Stomach (tissue), 9 donors: ENCODE data around the gene PSMD9. TPM values are rescaled to one million over a fixed set of nuclear protein-coding genes. Genes with fewer than 3 reads are reported as not detected.

ENCODE experiments used
- DNase-seq, 2 donors: peaks; one replicate each; pipeline versions ENCODE4 v3.0.0 to v3.0.0-alpha.2; 2013 to 2019
- H3K27ac ChIP-seq, 5 donors: fragments of 200-600 bp in 4 of 5; sonication (generic) in 4 of 5; one replicate each; pipeline ENCODE4 v1.5.1; 2013 to 2019; ENCODE audit warnings: mild to moderate bottlenecking in 1 of 5, moderate library complexity in 1 of 5
- H3K27me3 ChIP-seq, 3 donors: fragments of 200-600 bp; sonication (generic); one replicate each; pipeline ENCODE4 v1.5.1; 2017 to 2019; ENCODE audit warnings: mixed run types in 1 of 3
- H3K36me3 ChIP-seq, 4 donors: fragments of 200-600 bp; sonication (generic); 1 replicate in 3 of 4; 2 replicates in 1 of 4; pipeline ENCODE4 v1.5.1; 2016 to 2019
- H3K4me1 ChIP-seq, 4 donors: fragments of 200-600 bp; sonication (generic); one replicate each; pipeline ENCODE4 v1.5.1; 2016 to 2019
- H3K4me3 ChIP-seq, 4 donors: fragments of 200-600 bp; sonication (generic) in 3 of 4; one replicate each; pipeline ENCODE4 v1.5.1; 2016 to 2019; ENCODE audit warnings: mild to moderate bottlenecking in 1 of 4
- H3K9me3 ChIP-seq, 4 donors: fragments of 200-600 bp; sonication (generic); one replicate each; pipeline ENCODE4 v1.5.1; 2016 to 2019
- EP300 ChIP-seq: sonication (generic); formaldehyde crosslinking; IDR thresholded peaks from one replicate; pipeline ENCODE4 v1.6.1; 2017; ENCODE audit warnings: antibody characterized with exemption
- POLR2A ChIP-seq, 4 donors: fragments of 450-650 bp; IDR thresholded peaks; one replicate each; pipeline ENCODE4 v1.6.1; 2016; ENCODE audit warnings: antibody characterized with exemption in 4 of 4, control low read depth in 2 of 4, mild to moderate bottlenecking in 1 of 4, moderate library complexity in 1 of 4
- POLR2AphosphoS5 ChIP-seq, 3 donors: sonication (generic); formaldehyde crosslinking; IDR thresholded peaks; one replicate each; pipeline ENCODE4 v1.6.1; 2016; ENCODE audit warnings: antibody characterized with exemption in 3 of 3
- WGBS, 5 donors: extraction: QIAGEN DNeasy Blood & Tissue Kit in 3 of 5; methylation state at CpG; one replicate each; pipeline versions ENCODE4 v1.1.5 to v1.1.7; 2013 to 2018; 5-methylcytosine and 5-hydroxymethylcytosine counted together
- intact Hi-C: fragments of 100-400 bp; cut with DNase I; formaldehyde crosslinking; loops from one replicate; pipeline ENCODE4 v1.15.1; 2023; ENCODE audit warnings: low total_unique reads
- polyA plus RNA-seq, 3 donors: library from polyadenylated mRNA; stranded (reverse); fragments of 200-250 nt; gene quantifications; one replicate each; pipeline ENCODE4 v1.2.3, GENCODE V29; 2013
- total RNA-seq, 5 donors: library from RNA; depleted of rRNA; stranded (reverse); fragments of >200 nt; gene quantifications; one replicate each; pipeline versions ENCODE4 v1.1.0 to v1.2.3, GENCODE V29; 2014 to 2016
- TF ChIP-seq, protein P1 (sequence below), 7 experiments: fragments of 450-650 bp in 4 of 7; fragments of 200-600 bp in 3 of 7; sonication (generic) in 3 of 7; IDR thresholded peaks; one replicate each; pipeline ENCODE4 v1.5.1; 2016 to 2019; ENCODE audit warnings: antibody characterized with exemption in 7 of 7, control low read depth in 2 of 7, mild to moderate bottlenecking in 1 of 7
- donor health status: healthy with polysubstance abuse.
- donor health status: Bipolar disorder and iron deficiency.
- donor health status: healthy.

The PSMD9 gene
- total and polyA plus RNA-seq, 8 donors, result 2.9 to 97.3 (median 30.6) TPM

DNA sequence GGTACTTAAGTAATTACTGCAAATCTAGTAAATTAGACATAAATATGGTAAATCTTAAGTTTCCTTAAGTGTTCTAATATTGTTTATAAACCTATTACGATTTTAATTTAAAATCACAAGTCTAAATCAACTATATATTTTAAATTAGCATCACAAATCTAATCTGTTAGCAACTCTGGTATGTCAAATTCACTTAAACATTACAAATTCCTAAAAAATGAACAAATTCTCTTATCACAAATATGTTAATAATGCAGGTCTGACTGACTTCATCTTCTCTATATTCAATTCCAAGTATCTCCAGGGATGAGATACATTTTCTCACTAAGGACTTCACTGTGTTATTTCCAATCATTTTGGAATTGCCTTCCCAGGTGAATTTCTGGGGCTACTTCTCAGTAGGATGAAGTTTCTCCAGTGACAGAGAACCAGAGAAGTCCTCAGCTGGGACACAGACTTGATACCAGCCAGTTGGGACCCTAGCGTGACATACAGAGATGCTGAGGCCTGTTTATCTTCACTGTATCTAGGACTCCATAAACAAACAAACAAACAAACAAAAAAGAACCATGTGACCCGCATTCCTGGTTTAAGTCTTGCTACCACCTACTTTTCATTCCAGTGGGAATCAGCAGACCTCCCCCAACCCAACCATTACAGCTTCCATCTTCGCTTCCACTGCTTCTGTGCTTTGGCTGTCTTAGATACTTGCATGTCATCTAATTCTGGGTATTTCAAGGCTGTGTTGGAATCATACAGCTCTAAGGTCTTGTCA, 51.6 kb downstream of the PSMD9 start:
- Histone ChIP-seq H3K27me3 (no peaks in the 10 kb centered on the region), H3K4me1 (no peaks in the 10 kb centered on the region), H3K4me3 (no peak overlapping the region), H3K36me3 (peaks cover 0 to 27% (median 3%) of the 10 kb centered on the region in 4 donors), H3K9me3 (no peaks in the 10 kb centered on the region), H3K27ac (no peak overlapping the region)
- TF ChIP-seq, protein P1, sequence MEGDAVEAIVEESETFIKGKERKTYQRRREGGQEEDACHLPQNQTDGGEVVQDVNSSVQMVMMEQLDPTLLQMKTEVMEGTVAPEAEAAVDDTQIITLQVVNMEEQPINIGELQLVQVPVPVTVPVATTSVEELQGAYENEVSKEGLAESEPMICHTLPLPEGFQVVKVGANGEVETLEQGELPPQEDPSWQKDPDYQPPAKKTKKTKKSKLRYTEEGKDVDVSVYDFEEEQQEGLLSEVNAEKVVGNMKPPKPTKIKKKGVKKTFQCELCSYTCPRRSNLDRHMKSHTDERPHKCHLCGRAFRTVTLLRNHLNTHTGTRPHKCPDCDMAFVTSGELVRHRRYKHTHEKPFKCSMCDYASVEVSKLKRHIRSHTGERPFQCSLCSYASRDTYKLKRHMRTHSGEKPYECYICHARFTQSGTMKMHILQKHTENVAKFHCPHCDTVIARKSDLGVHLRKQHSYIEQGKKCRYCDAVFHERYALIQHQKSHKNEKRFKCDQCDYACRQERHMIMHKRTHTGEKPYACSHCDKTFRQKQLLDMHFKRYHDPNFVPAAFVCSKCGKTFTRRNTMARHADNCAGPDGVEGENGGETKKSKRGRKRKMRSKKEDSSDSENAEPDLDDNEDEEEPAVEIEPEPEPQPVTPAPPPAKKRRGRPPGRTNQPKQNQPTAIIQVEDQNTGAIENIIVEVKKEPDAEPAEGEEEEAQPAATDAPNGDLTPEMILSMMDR (IDR thresholded peaks at IDR 0.05), result no peak
- no peak for TF ChIP-seq EP300
- TF ChIP-seq POLR2AphosphoS5 (IDR thresholded peaks at IDR 0.05), result no peak
- no peak for TF ChIP-seq POLR2A (IDR thresholded peaks at IDR 0.05)
- intact Hi-C loops, result no loop called here
- 80 to 91% (median 88%) methylated on average over 4 of the region's 4 CpGs for WGBS, 5 donors
- no peak for DNase-seq

DNA sequence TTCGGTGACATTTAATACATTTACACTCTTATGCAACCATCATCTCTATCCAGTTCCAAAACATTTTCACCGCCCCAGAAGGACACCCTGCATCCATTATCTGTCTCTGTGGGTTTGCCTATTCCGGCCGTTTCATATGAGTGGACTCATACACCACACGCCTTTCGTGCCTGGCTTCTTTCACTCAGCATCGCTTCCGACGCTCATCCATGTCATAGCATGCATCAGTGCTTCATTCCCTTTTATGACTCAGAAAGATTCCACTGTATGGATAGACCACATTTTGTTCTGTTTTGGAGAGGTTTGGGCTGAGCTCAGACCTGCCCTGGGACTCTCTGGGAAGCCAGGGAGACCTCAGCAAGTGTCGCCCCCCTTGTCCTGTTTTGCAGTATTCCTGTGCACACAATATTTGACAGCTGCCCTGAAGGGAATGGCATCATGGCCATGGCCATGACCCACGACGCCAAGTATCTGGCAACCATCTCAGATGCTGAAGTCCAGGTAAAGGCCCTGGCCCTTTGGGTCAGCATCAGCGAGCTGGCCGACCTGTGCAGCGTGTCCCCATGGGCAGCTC, 53.6 kb downstream of the PSMD9 start:
- Histone ChIP-seq H3K27ac (no peak overlapping the region), H3K4me1 (no peaks in the 10 kb centered on the region), H3K9me3 (no peaks in the 10 kb centered on the region), H3K36me3 (peaks cover 0 to 21% (median under 1%) of the 10 kb centered on the region in 4 donors), H3K27me3 (no peaks in the 10 kb centered on the region), H3K4me3 (no peak overlapping the region)
- intact Hi-C loops, result no loop called here
- TF ChIP-seq, protein P1 (IDR thresholded peaks at IDR 0.05), result no peak
- TF ChIP-seq EP300, result no peak
- TF ChIP-seq POLR2AphosphoS5 (IDR thresholded peaks at IDR 0.05), result no peak
- TF ChIP-seq POLR2A (IDR thresholded peaks at IDR 0.05), result no peak
- WGBS, 5 donors, result 95 to 98% (median 97%) methylated on average over 10 to 15 of the region's 15 CpGs
- DNase-seq, result no peak

DNA sequence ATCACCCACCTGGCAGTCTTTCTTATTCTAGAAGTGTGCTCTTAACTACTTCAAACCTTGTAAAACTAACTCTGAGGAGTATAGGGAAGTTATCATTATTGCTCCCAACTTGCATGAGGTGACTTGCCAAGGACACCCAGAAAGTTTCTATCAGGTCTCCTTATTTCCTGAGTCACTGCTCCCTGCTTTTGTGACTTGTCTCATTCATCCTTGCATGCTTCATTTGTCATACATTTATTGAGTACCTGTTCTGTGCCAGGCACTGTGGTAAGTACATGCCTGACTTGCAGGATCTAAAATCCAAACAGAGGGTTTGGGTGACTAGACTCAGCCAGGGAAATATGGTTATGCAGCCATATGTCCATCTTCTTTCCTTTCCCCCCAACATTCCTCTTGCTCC, 55.3 kb downstream of the PSMD9 start:
- Histone ChIP-seq H3K27ac (no peak overlapping the region), H3K36me3 (peaks cover 0 to 12% (median 0%) of the 10 kb centered on the region in 4 donors), H3K4me3 (no peak overlapping the region), H3K9me3 (no peaks in the 10 kb centered on the region), H3K27me3 (no peaks in the 10 kb centered on the region), H3K4me1 (no peaks in the 10 kb centered on the region)
- TF ChIP-seq POLR2AphosphoS5 (IDR thresholded peaks at IDR 0.05) (no peak), EP300 (no peak), POLR2A (IDR thresholded peaks at IDR 0.05) (no peak)
- TF ChIP-seq, protein P1 (IDR thresholded peaks at IDR 0.05), result no peak
- intact Hi-C loops, result no loop called here
- no peak for DNase-seq

DNA sequence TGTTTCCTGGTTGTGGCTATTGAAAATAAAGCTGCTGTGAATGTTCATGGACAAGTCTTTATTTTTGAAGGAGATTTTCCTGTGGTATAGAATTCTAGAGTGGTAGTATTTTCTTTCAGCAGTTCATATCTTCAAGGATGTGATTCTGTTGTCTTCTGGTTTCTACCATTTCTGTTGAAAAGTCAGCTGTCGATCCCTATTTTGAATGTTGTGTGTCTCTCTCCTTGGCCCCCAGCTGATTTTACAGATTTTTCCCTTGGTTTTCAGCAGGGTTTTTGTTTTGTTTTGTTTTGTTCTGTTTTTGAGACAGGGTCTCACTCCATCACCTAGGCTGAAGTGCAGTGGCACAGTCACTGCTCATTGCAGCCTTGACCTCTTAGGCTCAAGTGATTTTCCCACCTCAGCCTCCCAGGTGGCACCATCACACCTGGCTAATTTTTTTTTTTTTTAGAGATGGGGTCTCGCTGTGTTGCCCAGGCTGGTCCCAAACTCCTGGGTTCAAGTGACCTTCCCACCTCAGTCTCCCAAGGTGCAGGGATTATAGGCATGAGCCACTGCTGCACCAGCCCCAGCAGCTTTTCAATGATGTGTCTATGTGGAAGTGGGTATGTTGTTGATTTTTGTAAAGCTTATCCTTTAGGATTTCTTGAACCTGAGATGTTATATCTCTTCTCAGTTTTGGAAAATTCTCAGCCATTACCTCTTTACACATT, 57.9 kb downstream of the PSMD9 start:
- Histone ChIP-seq H3K4me3 (no peak overlapping the region), H3K27me3 (no peaks in the 10 kb centered on the region)
- TF ChIP-seq EP300, result no peak
- TF ChIP-seq POLR2A (IDR thresholded peaks at IDR 0.05), result no peak
- TF ChIP-seq POLR2AphosphoS5 (IDR thresholded peaks at IDR 0.05), result no peak
- TF ChIP-seq, protein P1 (IDR thresholded peaks at IDR 0.05), result no peak

More for the DNA sequence above, 57.9 kb downstream of the PSMD9 start:
- Histone ChIP-seq H3K27ac (no peak overlapping the region), H3K36me3 (peaks cover 0 to 12% (median 0%) of the 10 kb centered on the region in 4 donors), H3K4me1 (no peaks in the 10 kb centered on the region), H3K9me3 (no peaks in the 10 kb centered on the region)
- WGBS, 5 donors, result 95 to 100% (median 98%) methylated on average over 2 of the region's 2 CpGs
- intact Hi-C loops, result no loop called here
- no peak for DNase-seq
